ENCODE measurements around the gene STMP1.
A peak's percentile ranks its signal among the peaks of the same experiment; 100 is the strongest.
"Not testable (repeated sequence)": the region's sequence is repeated elsewhere in the genome, so short reads cannot be mapped to it uniquely, and the experiment has no call there.

The STMP1 gene

GRCh38 chr7:135662373-135663114, at the start of gene STMP1:
Gene STMP1, plus strand, starts transcription at chr7:135662514.
- peak; percentile 95 for DNase-seq (ENCODE audit: low read depth)

GRCh38 chr7:135616136-135616535, 46.2 kb upstream of the STMP1 start:
- DNase-seq (ENCODE audit: low read depth) = no peak

GRCh38 chr7:135617781-135618180, 44.5 kb upstream of the STMP1 start:
- DNase-seq (ENCODE audit: low read depth) = no peak

- DNase-seq (ENCODE audit: low read depth) = no peak
These were observed 43.8 kb upstream of the STMP1 start for GRCh38 chr7:135618510-135618909.

- no peak for DNase-seq (ENCODE audit: low read depth)
These were observed 41.9 kb upstream of the STMP1 start for GRCh38 chr7:135620447-135620846.

GRCh38 chr7:135620980-135621850, 41.1 kb upstream of the STMP1 start:
- no peak for DNase-seq (ENCODE audit: low read depth)

GRCh38 chr7:135634191-135634878, 28.0 kb upstream of the STMP1 start:
- DNase-seq (ENCODE audit: low read depth) = no peak

GRCh38 chr7:135639690-135640089, 22.6 kb upstream of the STMP1 start:
- DNase-seq (ENCODE audit: low read depth) = not testable (repeated sequence)

GRCh38 chr7:135644154-135644553, 18.2 kb upstream of the STMP1 start:
- no peak for DNase-seq (ENCODE audit: low read depth)

- DNase-seq (ENCODE audit: low read depth) = no peak
These were observed 17.6 kb upstream of the STMP1 start for GRCh38 chr7:135644729-135645128.

- no peak for DNase-seq (ENCODE audit: low read depth)
These were observed 16.9 kb upstream of the STMP1 start for GRCh38 chr7:135645296-135645904.

GRCh38 chr7:135647755-135648154, 14.6 kb upstream of the STMP1 start:
- DNase-seq (ENCODE audit: low read depth) = no peak

- no peak for DNase-seq (ENCODE audit: low read depth)
These were observed 14.1 kb upstream of the STMP1 start for GRCh38 chr7:135648235-135648634.

- no peak for DNase-seq (ENCODE audit: low read depth)
These were observed 11.3 kb upstream of the STMP1 start for GRCh38 chr7:135650831-135651573.

- DNase-seq (ENCODE audit: low read depth) = no peak
These were observed 8.8 kb upstream of the STMP1 start for GRCh38 chr7:135653340-135654080.

- no peak for DNase-seq (ENCODE audit: low read depth)
These were observed 3.8 kb upstream of the STMP1 start for GRCh38 chr7:135658564-135658963.

GRCh38 chr7:135659159-135659846, 3.0 kb upstream of the STMP1 start:
- no peak for DNase-seq (ENCODE audit: low read depth)

GRCh38 chr7:135661311-135662122, 797 bp upstream of the STMP1 start:
- no peak for DNase-seq (ENCODE audit: low read depth)

- DNase-seq (ENCODE audit: low read depth) = no peak
These were observed 266 bp upstream of the STMP1 start for GRCh38 chr7:135662123-135662372.
